ENCODE results near the gene MYO16.

MYO16 gene

GRCh38 chr13:108921238-108921637 is 291.8 kb downstream of the MYO16 start:
- TF ChIP-seq CTCF (IDR thresholded peaks at IDR 0.05): no peak
- intact Hi-C loops (cut with DNase I; ENCODE audit: low total_unique reads): no loop called here
- no peaks in the 10 kb centered on the region for H3K36me3 ChIP-seq
- no peak overlapping the region for H3K4me3 ChIP-seq
- no peaks in the 10 kb centered on the region for H3K27me3 ChIP-seq
- H3K27ac ChIP-seq: no peak overlapping the region
- no peaks in the 10 kb centered on the region for H3K9me3 ChIP-seq
- H3K4me1 ChIP-seq: peaks cover 0 to 26% (median 4%) of the 10 kb centered on the region in 4 donors
- no peak for DNase-seq

- no peak for TF ChIP-seq CTCF (IDR thresholded peaks at IDR 0.05)
- no peaks in the 10 kb centered on the region for H3K27me3 ChIP-seq
- peaks cover 0 to 17% (median 4%) of the 10 kb centered on the region in 4 donors for H3K4me1 ChIP-seq
- no peak overlapping the region for H3K4me3 ChIP-seq
- no peaks in the 10 kb centered on the region for H3K36me3 ChIP-seq
- no peak overlapping the region for H3K27ac ChIP-seq
- no peak for DNase-seq
- H3K9me3 ChIP-seq: no peaks in the 10 kb centered on the region
- intact Hi-C loops (cut with DNase I; ENCODE audit: low total_unique reads): no loop called here
These were observed 292.7 kb downstream of the MYO16 start for GRCh38 chr13:108922108-108922507.

GRCh38 chr13:108923386-108924047 is 294.1 kb downstream of the MYO16 start:
- Histone ChIP-seq H3K27me3 (no peaks in the 10 kb centered on the region), H3K4me3 (no peak overlapping the region), H3K27ac (no peak overlapping the region), H3K4me1 (peaks cover 0 to 13% (median 4%) of the 10 kb centered on the region in 4 donors), H3K9me3 (no peaks in the 10 kb centered on the region), H3K36me3 (no peaks in the 10 kb centered on the region)
- intact Hi-C loops (cut with DNase I; ENCODE audit: low total_unique reads): no loop called here
- no peak for TF ChIP-seq CTCF (IDR thresholded peaks at IDR 0.05)
- DNase-seq: no peak

- TF ChIP-seq CTCF (IDR thresholded peaks at IDR 0.05): no peak
- H3K27me3 ChIP-seq: no peaks in the 10 kb centered on the region
- H3K4me1 ChIP-seq: peaks cover 0 to 11% (median 2%) of the 10 kb centered on the region in 4 donors
- H3K36me3 ChIP-seq: no peaks in the 10 kb centered on the region
- no peaks in the 10 kb centered on the region for H3K9me3 ChIP-seq
- no peak overlapping the region for H3K4me3 ChIP-seq
- intact Hi-C loops (cut with DNase I; ENCODE audit: low total_unique reads): no loop called here
- no peak overlapping the region for H3K27ac ChIP-seq
- no peak for DNase-seq
These were observed 294.7 kb downstream of the MYO16 start for GRCh38 chr13:108924134-108924533.

GRCh38 chr13:108924541-108924940 is 295.1 kb downstream of the MYO16 start:
- H3K9me3 ChIP-seq: no peaks in the 10 kb centered on the region
- intact Hi-C loops (cut with DNase I; ENCODE audit: low total_unique reads): no loop called here
- no peak overlapping the region for H3K27ac ChIP-seq
- peaks cover 0 to 7% (median under 1%) of the 10 kb centered on the region in 4 donors for H3K4me1 ChIP-seq
- no peaks in the 10 kb centered on the region for H3K36me3 ChIP-seq
- H3K4me3 ChIP-seq: no peak overlapping the region
- DNase-seq: no peak
- H3K27me3 ChIP-seq: no peaks in the 10 kb centered on the region
- no peak for TF ChIP-seq CTCF (IDR thresholded peaks at IDR 0.05)
